Motor neuron (in vitro differentiated cells): ENCODE results near the gene TOMM40L. TPM values are rescaled to one million over a fixed set of nuclear protein-coding genes. Genes with fewer than 3 reads are reported as not detected.

ENCODE experiments used
- ATAC-seq, 8 experiments: fragments of 200-7000 bp; cut with Tn5 transposase; replicated peaks in 6 of 8; 2 replicates each; pipeline ENCODE4 v1.8.0; 2021; ENCODE audit warnings: mild to moderate bottlenecking in 8 of 8, moderate library complexity in 8 of 8
- H3K27ac ChIP-seq, 2 donors: fragments of 250-450 bp; sonication (Bioruptor Pico); 2 replicates each; pipeline ENCODE4 v1.9.0; 2021; ENCODE audit warnings: antibody characterized with exemption in 2 of 2, mild to moderate bottlenecking in 2 of 2, moderate library complexity in 1 of 2
- H3K4me1 ChIP-seq, 2 donors: fragments of 250-450 bp; sonication (Bioruptor Pico); replicated peaks in 1 of 2; 2 replicates each; pipeline ENCODE4 v1.6.1; 2021; ENCODE audit warnings: antibody characterized with exemption in 2 of 2, mild to moderate bottlenecking in 2 of 2, moderate library complexity in 1 of 2
- H3K4me3 ChIP-seq, 5 donors: fragments of 250-450 bp; sonication (Bioruptor Pico); 2 replicates each; pipeline ENCODE4 v1.9.0; 2021; ENCODE audit warnings: antibody characterized with exemption in 5 of 5, mild to moderate bottlenecking in 5 of 5, moderate library complexity in 4 of 5
- WGBS, 10 experiments: fragments of 450-650 bp; shearing (Covaris generic); methylation state at CpG; one replicate each; pipeline ENCODE4 v1.0.0; 2022; 5-methylcytosine and 5-hydroxymethylcytosine counted together
- in situ Hi-C, 9 experiments: fragments of 400-800 bp; cut with MboI; loops; one replicate each; pipeline ENCODE4 v1.15.0; 2021; ENCODE audit warnings: low sequenced_read_pairs in 9 of 9, low pct_unique_long_range_greater_than_20kb in 2 of 9; ENCODE audit not compliant: unreplicated experiment in 9 of 9
- total RNA-seq, 8 experiments: library from RNA; unstranded; fragments of 300-600 nt; gene quantifications; 2 replicates each; pipeline versions ENCODE4 v1.2.3 to v1.2.4, GENCODE V29; 2022

TOMM40L gene
- 10 to 100 TPM in 7 of 8 experiments, 1 to 10 TPM in 1; 5.1 to 24.3 (median 17.3) TPM for total RNA-seq

- Histone ChIP-seq H3K4me1 (peaks cover 10 to 15% of the 10 kb centered on the region in 2 donors), H3K4me3 (peak within 1 kb of the TSS; percentile 61 to 95 (median 68)), H3K27ac (peak within 1 kb of the TSS; percentile 50 to 58)
- in situ Hi-C loops = loop anchor here in 3 of 9 experiments (10.0 to 25.0 kb wide), 3 partner anchors 149 to 162 kb away; no protein-coding TSS in a partner anchor
- 0 to 25% (median 11%) methylated on average over 2 to 15 of the region's 16 CpGs; no CpG with 5 or more reads in 3 of the 10 experiments for WGBS, 10 experiments
- peak; percentile 94 to 99 (median 98) for ATAC-seq
Observed at GRCh38 chr1:161225534-161226319, at the start of gene TOMM40L. TSS of gene TOMM40L (plus strand) at chr1:161226060. CDS start at chr1:161226490, 430 bp downstream.

- peaks cover 12 to 13% of the 10 kb centered on the region in 2 donors for H3K4me1 ChIP-seq
- H3K27ac ChIP-seq = peak overlapping the region; percentile 73 to 84
- WGBS, 10 experiments = 24 to 100% (median 33%) methylated on average over 1 to 8 of the region's 17 CpGs; no CpG with 5 or more reads in 4 of the 10 experiments
- H3K4me3 ChIP-seq = peak overlapping the region; percentile 59 to 87 (median 72)
- peak in 3 of 8 experiments; percentile 3 to 6 (median 5) for ATAC-seq
- in situ Hi-C loops = no loop called here
Observed at GRCh38 chr1:161176468-161177111, 49.3 kb upstream of the TOMM40L start.

GRCh38 chr1:161177112-161177935, 48.5 kb upstream of the TOMM40L start, which contains the start of gene B4GALT3:
TSS of gene B4GALT3 (minus strand) at chr1:161177507. CDS start at chr1:161176060, 1,447 bp downstream.
- in situ Hi-C loops = no loop called here
- ATAC-seq = peak; percentile 78 to 97 (median 97)
- peak within 1 kb of the TSS; percentile 59 to 87 (median 72) for H3K4me3 ChIP-seq
- peak within 1 kb of the TSS; percentile 73 to 84 for H3K27ac ChIP-seq
- 11 to 100% (median 21%) methylated on average over 4 to 21 of the region's 50 CpGs; no CpG with 5 or more reads in 3 of the 10 experiments for WGBS, 10 experiments
- peaks cover 12 to 13% of the 10 kb centered on the region in 2 donors for H3K4me1 ChIP-seq

GRCh38 chr1:161177936-161178244, 48.0 kb upstream of the TOMM40L start:
- no peak for ATAC-seq
- in situ Hi-C loops = no loop called here
- Histone ChIP-seq H3K27ac (peak overlapping the region; percentile 73 to 84), H3K4me1 (peaks cover 12 to 13% of the 10 kb centered on the region in 2 donors), H3K4me3 (peak overlapping the region; percentile 59 to 87 (median 72))
- WGBS, 10 experiments = 59 to 84% (median 71%) methylated on average over 2 to 9 of the region's 9 CpGs

- in situ Hi-C loops = no loop called here
- H3K27ac ChIP-seq = no peak overlapping the region
- 70 to 100% (median 95%) methylated on average over 1 to 3 of the region's 3 CpGs; no CpG with 5 or more reads in 2 of the 10 experiments for WGBS, 10 experiments
- no peak overlapping the region for H3K4me3 ChIP-seq
- no peak for ATAC-seq
- H3K4me1 ChIP-seq = peaks cover 12 to 13% of the 10 kb centered on the region in 2 donors
Observed at GRCh38 chr1:161179698-161180097, 46.2 kb upstream of the TOMM40L start.

- H3K27ac ChIP-seq = no peak overlapping the region
- no peak overlapping the region for H3K4me3 ChIP-seq
- peaks cover 12 to 13% of the 10 kb centered on the region in 2 donors for H3K4me1 ChIP-seq
- in situ Hi-C loops = no loop called here
- 0 to 60% (median 38%) methylated on average over 1 of the region's 1 CpG; no CpG with 5 or more reads in 3 of the 10 experiments for WGBS, 10 experiments
- no peak for ATAC-seq
Observed at GRCh38 chr1:161180639-161181038, 45.2 kb upstream of the TOMM40L start.

- no peak overlapping the region for H3K27ac ChIP-seq
- in situ Hi-C loops = no loop called here
- H3K4me3 ChIP-seq = no peak overlapping the region
- H3K4me1 ChIP-seq = peaks cover 7% of the 10 kb centered on the region in 2 donors
- peak in 2 of 8 experiments; percentile 22 to 60 for ATAC-seq
- 17 to 100% (median 85%) methylated on average over 1 of the region's 1 CpG; no CpG with 5 or more reads in 2 of the 10 experiments for WGBS, 10 experiments
Observed at GRCh38 chr1:161182214-161182613, 43.6 kb upstream of the TOMM40L start.

GRCh38 chr1:161185282-161185682, 40.6 kb upstream of the TOMM40L start:
- in situ Hi-C loops = no loop called here
- H3K4me3 ChIP-seq = no peak overlapping the region
- peak in 3 of 8 experiments; percentile 33 to 44 (median 35) for ATAC-seq
- WGBS, 10 experiments = 7 to 43% (median 38%) methylated on average over 1 to 3 of the region's 3 CpGs; no CpG with 5 or more reads in 3 of the 10 experiments
- no peaks in the 10 kb centered on the region for H3K4me1 ChIP-seq
- H3K27ac ChIP-seq = no peak overlapping the region

GRCh38 chr1:161185732-161186311, 40.0 kb upstream of the TOMM40L start:
- in situ Hi-C loops = no loop called here
- WGBS, 10 experiments = 11 to 71% (median 40%) methylated on average over 1 to 2 of the region's 2 CpGs; no CpG with 5 or more reads in 1 of the 10 experiments
- peak in 1 of 8 experiments; percentile 0 for ATAC-seq
- Histone ChIP-seq H3K4me1 (no peaks in the 10 kb centered on the region), H3K27ac (no peak overlapping the region), H3K4me3 (no peak overlapping the region)

GRCh38 chr1:161187311-161187710, 38.5 kb upstream of the TOMM40L start:
- in situ Hi-C loops = no loop called here
- 0 to 100% (median 80%) methylated on average over 1 to 3 of the region's 3 CpGs; no CpG with 5 or more reads in 1 of the 10 experiments for WGBS, 10 experiments
- peak in 2 of 8 experiments; percentile 0 to 17 for ATAC-seq
- Histone ChIP-seq H3K4me1 (no peaks in the 10 kb centered on the region), H3K4me3 (no peak overlapping the region), H3K27ac (no peak overlapping the region)

GRCh38 chr1:161188381-161188780, 37.5 kb upstream of the TOMM40L start:
- no peak overlapping the region for H3K27ac ChIP-seq
- WGBS, 10 experiments = 60 to 100% (median 86%) methylated on average over 1 to 5 of the region's 6 CpGs; no CpG with 5 or more reads in 2 of the 10 experiments
- in situ Hi-C loops = no loop called here
- peaks cover 3 to 4% of the 10 kb centered on the region in 2 donors for H3K4me1 ChIP-seq
- ATAC-seq = no peak
- H3K4me3 ChIP-seq = no peak overlapping the region

- ATAC-seq = peak in 1 of 8 experiments; percentile 1
- in situ Hi-C loops = no loop called here
- H3K27ac ChIP-seq = no peak overlapping the region
Observed at GRCh38 chr1:161189036-161189435, 36.8 kb upstream of the TOMM40L start.

More at GRCh38 chr1:161189036-161189435, 36.8 kb upstream of the TOMM40L start:
- Histone ChIP-seq H3K4me3 (no peak overlapping the region), H3K4me1 (peaks cover 3 to 4% of the 10 kb centered on the region in 2 donors)
- WGBS, 10 experiments = 15 to 100% (median 90%) methylated on average over 3 to 5 of the region's 5 CpGs; no CpG with 5 or more reads in 5 of the 10 experiments
